Brain microvascular endothelial cell (primary cell): ENCODE data around the gene PLAAT2.
A peak's percentile ranks its signal among the peaks of the same experiment; 100 is the strongest.

Experiments used
- DNase-seq: peaks from one replicate; pipeline ENCODE4 v3.0.0-alpha.2; 2020
- H3K27ac ChIP-seq: fragments of 250-450 bp; sonication (Bioruptor Pico); 2 replicates; pipeline ENCODE4 v1.5.1; 2020; ENCODE audit warnings: mild to moderate bottlenecking, moderate library complexity
- H3K27me3 ChIP-seq: fragments of 250-450 bp; sonication (Bioruptor Pico); replicated peaks from 2 replicates; pipeline ENCODE4 v1.5.1; 2020; ENCODE audit warnings: mild to moderate bottlenecking
- H3K36me3 ChIP-seq: fragments of 250-450 bp; sonication (Bioruptor Pico); replicated peaks from 2 replicates; pipeline ENCODE4 v1.5.1; 2020; ENCODE audit warnings: mild to moderate bottlenecking
- H3K4me3 ChIP-seq: 2 replicates; pipeline ENCODE4 v1.5.1; 2011; ENCODE audit warnings: low read depth, mild to moderate bottlenecking, control low read depth, low read length, moderate library complexity
- CTCF ChIP-seq: IDR thresholded peaks from 2 replicates; pipeline ENCODE4 v1.5.1; 2011; ENCODE audit warnings: low read depth, mild to moderate bottlenecking, moderate library complexity, low read length, control low read depth, inconsistent platforms; ENCODE audit errors: missing control alignments
- in situ Hi-C: cut with HindIII; loops from 2 replicates; pipeline ENCODE4 v1.10.0; 2017; ENCODE audit warnings: low sequenced_read_pairs, low pct_ligation_motif_present

The PLAAT2 gene

DNA sequence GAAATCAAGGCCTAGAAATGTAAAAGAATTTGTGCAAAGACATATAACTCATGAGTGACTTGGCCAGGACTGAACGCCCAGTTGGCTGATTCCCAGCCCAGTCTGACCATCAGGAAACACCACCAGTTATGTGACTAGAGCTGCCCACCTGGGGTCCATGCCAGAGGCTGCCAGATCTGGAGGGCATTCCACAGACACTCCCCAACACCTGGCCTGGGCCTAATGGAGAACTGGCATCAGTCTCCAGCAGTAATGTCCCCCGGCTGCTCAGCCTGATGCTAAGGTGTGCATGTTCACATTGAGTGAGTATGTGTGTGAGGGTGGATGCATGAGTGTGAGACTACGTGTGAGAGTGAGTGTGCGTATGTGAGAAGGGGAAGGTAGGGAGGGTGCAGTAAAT, 35.4 kb upstream of the PLAAT2 start:
- TF ChIP-seq CTCF, result no peak
- in situ Hi-C loops, result no loop called here
- Histone ChIP-seq H3K4me3 (no peak overlapping the region), H3K27me3 (no peaks in the 10 kb centered on the region), H3K36me3 (no peaks in the 10 kb centered on the region), H3K27ac (no peak overlapping the region)
- DNase-seq, result no peak

DNA sequence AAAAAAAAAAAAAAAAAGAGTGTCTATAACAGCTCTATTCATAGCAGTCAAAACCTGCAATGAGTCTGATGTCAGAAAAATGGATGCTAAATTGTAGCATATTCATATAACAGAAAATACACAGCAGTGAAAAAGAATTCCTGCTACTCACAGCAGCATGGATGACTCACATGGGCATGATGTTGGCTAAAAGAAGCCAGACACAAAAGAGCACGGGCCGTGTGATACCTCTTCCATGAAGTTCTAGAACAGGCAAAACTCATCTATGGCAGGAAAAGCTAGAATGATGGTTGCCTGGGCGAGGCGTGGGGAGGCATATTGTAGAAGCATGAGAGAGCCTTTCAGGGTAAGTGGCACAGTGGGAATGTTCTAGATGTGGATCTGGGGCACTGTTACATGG, 32.1 kb upstream of the PLAAT2 start:
- in situ Hi-C loops, result no loop called here
- TF ChIP-seq CTCF, result no peak
- no peak overlapping the region for H3K27ac ChIP-seq
- no peak overlapping the region for H3K4me3 ChIP-seq
- H3K36me3 ChIP-seq, result no peaks in the 10 kb centered on the region
- peak; percentile 51 for DNase-seq
- no peaks in the 10 kb centered on the region for H3K27me3 ChIP-seq

DNA sequence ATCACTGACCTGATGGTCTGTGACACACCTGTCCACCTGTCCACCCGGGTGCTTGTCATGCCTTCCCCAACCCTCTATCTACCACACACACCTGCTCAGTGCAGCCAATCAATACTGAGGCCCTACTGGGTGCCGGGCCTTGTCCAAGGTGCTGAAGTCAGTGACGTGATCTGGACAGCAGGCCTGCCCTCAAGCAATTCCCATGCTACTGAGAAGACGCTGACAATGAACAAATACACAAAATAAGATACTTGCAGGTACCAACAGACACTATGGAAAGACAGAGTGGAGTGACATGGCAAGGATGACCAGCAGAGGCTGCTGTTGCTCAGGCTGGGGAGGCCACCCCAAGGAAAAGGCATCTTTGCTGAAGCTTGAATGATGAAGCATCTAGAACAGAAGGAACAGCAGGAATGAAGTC, 29.8 kb upstream of the PLAAT2 start:
- no peak overlapping the region for H3K27ac ChIP-seq
- in situ Hi-C loops, result no loop called here
- H3K4me3 ChIP-seq, result no peak overlapping the region
- TF ChIP-seq CTCF, result peak; percentile 91
- no peaks in the 10 kb centered on the region for H3K36me3 ChIP-seq
- DNase-seq, result peak; percentile 47
- H3K27me3 ChIP-seq, result no peaks in the 10 kb centered on the region

DNA sequence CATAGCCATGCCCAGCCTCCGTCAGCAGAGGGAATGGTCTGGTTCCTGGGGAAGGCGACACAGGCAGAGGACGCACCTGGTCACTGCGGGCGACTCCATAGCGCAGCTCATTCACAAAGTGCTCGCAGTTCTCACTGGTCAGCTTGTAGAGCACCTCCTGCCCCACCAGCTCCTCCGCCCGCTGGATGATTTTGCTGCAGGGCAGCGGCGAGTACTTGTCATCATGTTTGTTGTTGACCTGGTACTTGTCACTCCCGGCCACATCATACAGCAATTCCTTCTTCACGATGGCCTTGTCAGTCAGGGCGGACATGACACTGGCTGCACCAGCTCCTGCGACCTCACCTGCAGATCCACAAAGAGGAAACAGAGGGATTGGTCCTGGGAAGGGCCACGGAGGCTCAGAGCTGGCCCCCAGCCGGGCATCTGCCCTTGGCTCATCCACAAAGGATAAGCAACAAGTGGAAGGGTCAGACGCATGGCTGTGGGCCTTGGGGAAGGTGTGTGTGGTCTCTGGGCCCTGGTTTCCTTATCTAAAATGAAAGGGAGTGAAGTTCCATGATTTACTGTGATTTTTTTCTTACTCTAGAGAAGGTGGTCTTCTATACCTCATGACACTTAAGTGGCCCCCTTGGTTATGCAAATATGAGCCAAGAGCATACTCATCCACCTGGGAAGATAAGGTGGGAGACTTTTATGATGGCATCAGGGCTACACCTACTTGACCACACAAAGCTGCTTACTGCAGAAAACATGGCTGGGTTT, 27.0 kb upstream of the PLAAT2 start:
- no peak overlapping the region for H3K27ac ChIP-seq
- H3K27me3 ChIP-seq, result no peaks in the 10 kb centered on the region
- H3K4me3 ChIP-seq, result no peak overlapping the region
- H3K36me3 ChIP-seq, result no peaks in the 10 kb centered on the region
- in situ Hi-C loops, result no loop called here
- DNase-seq, result no peak
- TF ChIP-seq CTCF, result no peak

DNA sequence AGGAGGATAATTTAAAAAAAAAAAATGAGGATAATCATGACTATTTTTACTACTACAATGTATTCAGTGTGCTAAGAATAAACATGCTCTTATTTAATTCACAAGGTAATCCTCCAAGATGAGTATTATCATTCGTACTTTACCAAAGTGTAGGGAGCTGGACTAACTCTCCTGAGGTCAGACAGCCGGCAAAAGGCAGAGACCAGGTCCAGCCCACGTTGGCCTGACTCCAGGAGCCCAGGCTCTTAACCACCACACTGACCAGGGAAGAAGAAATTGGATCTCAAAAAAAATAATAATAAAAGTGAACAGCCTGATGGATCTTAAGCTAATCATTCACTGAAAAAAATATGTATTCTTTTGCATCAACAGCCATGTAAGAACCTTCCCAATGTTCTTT, 25.8 kb upstream of the PLAAT2 start:
- in situ Hi-C loops, result no loop called here
- no peak overlapping the region for H3K4me3 ChIP-seq
- DNase-seq, result no peak
- H3K27me3 ChIP-seq, result no peaks in the 10 kb centered on the region
- no peak overlapping the region for H3K27ac ChIP-seq
- H3K36me3 ChIP-seq, result no peaks in the 10 kb centered on the region
- no peak for TF ChIP-seq CTCF
